ENCODE data around the gene SRSF11.

SRSF11 gene

GRCh38 chr1:70284366-70284765 is 63.2 kb downstream of the SRSF11 start:
- DNase-seq (ENCODE audit: low read depth), result no peak
- TF ChIP-seq CTCF (conservative IDR thresholded peaks at IDR 0.05; ENCODE audit: low read depth, low read length), result no peak
- no peak overlapping the region for H3K4me3 ChIP-seq (ENCODE audit: low read length)

- no peak for DNase-seq (ENCODE audit: low read depth)
- no peak for TF ChIP-seq CTCF (conservative IDR thresholded peaks at IDR 0.05; ENCODE audit: low read depth, low read length)
- no peak overlapping the region for H3K4me3 ChIP-seq (ENCODE audit: low read length)
Observed at GRCh38 chr1:70286453-70286852, 65.3 kb downstream of the SRSF11 start.

- no peak overlapping the region for H3K4me3 ChIP-seq (ENCODE audit: low read length)
- no peak for DNase-seq (ENCODE audit: low read depth)
- no peak for TF ChIP-seq CTCF (conservative IDR thresholded peaks at IDR 0.05; ENCODE audit: low read depth, low read length)
Observed at GRCh38 chr1:70288166-70288565, 67.0 kb downstream of the SRSF11 start.

- DNase-seq (ENCODE audit: low read depth), result no peak
- H3K4me3 ChIP-seq (ENCODE audit: low read length), result no peak overlapping the region
- no peak for TF ChIP-seq CTCF (conservative IDR thresholded peaks at IDR 0.05; ENCODE audit: low read depth, low read length)
Observed at GRCh38 chr1:70290218-70290617, 69.0 kb downstream of the SRSF11 start.

- no peak overlapping the region for H3K4me3 ChIP-seq (ENCODE audit: low read length)
- no peak for TF ChIP-seq CTCF (conservative IDR thresholded peaks at IDR 0.05; ENCODE audit: low read depth, low read length)
- no peak for DNase-seq (ENCODE audit: low read depth)
Observed at GRCh38 chr1:70293186-70293843, 72.1 kb downstream of the SRSF11 start.

- H3K4me3 ChIP-seq (ENCODE audit: low read length), result no peak overlapping the region
- no peak for DNase-seq (ENCODE audit: low read depth)
- no peak for TF ChIP-seq CTCF (conservative IDR thresholded peaks at IDR 0.05; ENCODE audit: low read depth, low read length)
Observed at GRCh38 chr1:70295749-70296148, 74.6 kb downstream of the SRSF11 start.

- no peak for TF ChIP-seq CTCF (conservative IDR thresholded peaks at IDR 0.05; ENCODE audit: low read depth, low read length)
- no peak overlapping the region for H3K4me3 ChIP-seq (ENCODE audit: low read length)
- no peak for DNase-seq (ENCODE audit: low read depth)
Observed at GRCh38 chr1:70299472-70299871, 78.3 kb downstream of the SRSF11 start.

Measured in retinal pigment epithelial cell (primary cell).